ENCODE measurements around the gene FBXL15.

DNA sequence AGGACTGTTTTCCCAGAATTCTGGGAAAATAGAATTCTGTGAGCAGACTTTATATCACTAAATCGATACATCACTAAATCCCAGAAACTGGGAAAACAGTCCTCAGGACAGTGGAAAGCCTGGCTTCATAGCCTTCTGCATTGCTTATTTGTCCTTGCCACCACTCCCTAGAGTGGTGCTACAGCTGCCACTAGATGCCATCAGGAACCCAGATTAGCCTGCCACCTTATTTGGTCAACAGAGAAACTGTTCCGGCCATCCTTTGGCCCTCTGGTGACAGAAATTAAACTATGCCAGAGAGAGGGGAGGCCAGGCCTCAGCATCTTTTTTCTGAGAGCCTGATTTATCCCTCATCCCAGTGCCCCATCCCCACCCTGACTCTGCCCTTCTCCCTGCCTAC, 44.8 kb upstream of the FBXL15 start:
- TF ChIP-seq, protein P1, sequence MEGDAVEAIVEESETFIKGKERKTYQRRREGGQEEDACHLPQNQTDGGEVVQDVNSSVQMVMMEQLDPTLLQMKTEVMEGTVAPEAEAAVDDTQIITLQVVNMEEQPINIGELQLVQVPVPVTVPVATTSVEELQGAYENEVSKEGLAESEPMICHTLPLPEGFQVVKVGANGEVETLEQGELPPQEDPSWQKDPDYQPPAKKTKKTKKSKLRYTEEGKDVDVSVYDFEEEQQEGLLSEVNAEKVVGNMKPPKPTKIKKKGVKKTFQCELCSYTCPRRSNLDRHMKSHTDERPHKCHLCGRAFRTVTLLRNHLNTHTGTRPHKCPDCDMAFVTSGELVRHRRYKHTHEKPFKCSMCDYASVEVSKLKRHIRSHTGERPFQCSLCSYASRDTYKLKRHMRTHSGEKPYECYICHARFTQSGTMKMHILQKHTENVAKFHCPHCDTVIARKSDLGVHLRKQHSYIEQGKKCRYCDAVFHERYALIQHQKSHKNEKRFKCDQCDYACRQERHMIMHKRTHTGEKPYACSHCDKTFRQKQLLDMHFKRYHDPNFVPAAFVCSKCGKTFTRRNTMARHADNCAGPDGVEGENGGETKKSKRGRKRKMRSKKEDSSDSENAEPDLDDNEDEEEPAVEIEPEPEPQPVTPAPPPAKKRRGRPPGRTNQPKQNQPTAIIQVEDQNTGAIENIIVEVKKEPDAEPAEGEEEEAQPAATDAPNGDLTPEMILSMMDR (IDR thresholded peaks at IDR 0.05; ENCODE audit: extremely low read depth in 1 of 2, insufficient read depth in 1 of 2, low read depth in 1 of 2, low read length in 2 of 2) = no peak
- TF ChIP-seq EZH2 (IDR thresholded peaks at IDR 0.05; ENCODE audit: borderline replicate concordance, low read depth, low read length, severe bottlenecking) (no peak), POLR2AphosphoS5 (IDR thresholded peaks at IDR 0.05; ENCODE audit: insufficient read depth, low read depth, low read length) (no peak), POLR2A (IDR thresholded peaks at IDR 0.05; ENCODE audit: low read depth, low read length) (no peak)
- TF ChIP-seq, protein P2, sequence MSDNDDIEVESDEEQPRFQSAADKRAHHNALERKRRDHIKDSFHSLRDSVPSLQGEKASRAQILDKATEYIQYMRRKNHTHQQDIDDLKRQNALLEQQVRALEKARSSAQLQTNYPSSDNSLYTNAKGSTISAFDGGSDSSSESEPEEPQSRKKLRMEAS (IDR thresholded peaks at IDR 0.05; ENCODE audit: insufficient read depth, insufficient read length) = no peak
